Adrenal gland (tissue), 12 donors: ENCODE results near the gene MNAT1. TPM values are rescaled to one million over a fixed set of nuclear protein-coding genes. Genes with fewer than 3 reads are reported as not detected.

Experiments
- DNase-seq, 7 donors: peaks; one replicate each; pipeline ENCODE4 v3.0.0-alpha.2; 2019 to 2020
- H3K27ac ChIP-seq, 5 donors: fragments of 200-600 bp; sonication (generic) in 4 of 5; 1 replicate in 3 of 5; 2 replicates in 2 of 5; pipeline versions ENCODE4 v1.5.1 to v1.8.0; 2016 to 2020; ENCODE audit warnings: mild to moderate bottlenecking in 1 of 5
- H3K27me3 ChIP-seq: fragments of 200-600 bp; 2 replicates; pipeline ENCODE4 v1.8.0; 2021
- H3K36me3 ChIP-seq, 2 donors: fragments of 200-600 bp; replicated peaks in 1 of 2; 1 replicate in 1 of 2; 2 replicates in 1 of 2; pipeline versions ENCODE4 v1.5.1 to v1.8.0; 2018 to 2022
- H3K4me1 ChIP-seq, 2 donors: fragments of 200-600 bp; replicated peaks in 1 of 2; 1 replicate in 1 of 2; 2 replicates in 1 of 2; pipeline versions ENCODE4 v1.5.1 to v1.8.0; 2018 to 2021
- H3K4me3 ChIP-seq, 4 donors: fragments of 200-600 bp; sonication (generic) in 3 of 4; one replicate each; pipeline ENCODE4 v1.5.1; 2016 to 2018
- H3K9me3 ChIP-seq, 3 donors: fragments of 200-600 bp; sonication (generic) in 1 of 3; replicated peaks in 1 of 3; 1 replicate in 2 of 3; 2 replicates in 1 of 3; pipeline versions ENCODE4 v1.5.1 to v1.8.0; 2016 to 2021
- CTCF ChIP-seq, 6 experiments: fragments of 450-650 bp in 4 of 6; fragments of 200-600 bp in 2 of 6; sonication (generic) in 1 of 6; IDR thresholded peaks; 1 replicate in 5 of 6; 2 replicates in 1 of 6; pipeline versions ENCODE4 v1.5.1 to v1.8.0; 2016 to 2021; ENCODE audit warnings: antibody characterized with exemption in 6 of 6, mild to moderate bottlenecking in 2 of 6, moderate library complexity in 1 of 6
- POLR2A ChIP-seq, 2 donors: fragments of 450-650 bp; IDR thresholded peaks; one replicate each; pipeline ENCODE4 v1.6.1; 2017; ENCODE audit warnings: antibody characterized with exemption in 2 of 2, mild to moderate bottlenecking in 2 of 2, moderate library complexity in 1 of 2
- WGBS, 4 donors: extraction: QIAGEN DNeasy Blood & Tissue Kit in 2 of 4; methylation state at CpG; one replicate each; pipeline versions ENCODE4 v1.1.5 to v1.1.7; 2013 to 2017; 5-methylcytosine and 5-hydroxymethylcytosine counted together
- intact Hi-C, 2 donors: fragments of 100-400 bp; cut with DNase I; formaldehyde crosslinking; loops; one replicate each; pipeline versions ENCODE4 v1.14.1 to v1.15.0; 2022 to 2023
- polyA plus RNA-seq, 3 donors: library from polyadenylated mRNA; stranded (reverse); fragments of 200-250 nt in 2 of 3; fragments of 350-450 nt in 1 of 3; fragmentation: Illumina TruSeq in 1 of 3; extraction: RNeasy Lipid Tissue Mini Kit (QIAGEN cat#74804) in 1 of 3; gene quantifications; one replicate each; pipeline ENCODE4 v1.2.3, GENCODE V29; 2013 to 2014
- total RNA-seq, 9 donors: library from RNA; depleted of rRNA in 4 of 9; stranded (reverse); fragments of >200 nt in 4 of 9; fragments of 120-200 nt in 1 of 9; fragmentation: NEBNext Ultra II Directional in 1 of 9; extraction: Animal tissue kit (Norgen Biotek cat#: 25700) in 1 of 9; gene quantifications; one replicate each; pipeline versions ENCODE4 v1.1.0 to v1.2.4, GENCODE V29; 2013 to 2023
- donor health status: healthy with polysubstance abuse.
- donor health status: Bipolar disorder and iron deficiency.
- donor health status: DM: yes; HTN: yes; CAD: no.
- donor health status: DM: no; HTN: no; CAD: no.
- donor health status: DM: no; HTN: no; CAD: no.
- donor health status: DM: yes; HTN: yes; CAD: no.

The MNAT1 gene
- total and polyA plus RNA-seq, 12 donors: 11.7 to 69.2 (median 29.0) TPM

GRCh38 chr14:60735416-60735815 lies 855 bp downstream of the MNAT1 start:
- intact Hi-C loops: no loop called here
- DNase-seq: no peak
- WGBS, 4 donors: 9 to 19% (median 13%) methylated on average over 5 of the region's 5 CpGs
- peak overlapping the region in 1 of 5 donors; percentile 81 for H3K27ac ChIP-seq
- H3K27me3 ChIP-seq: no peaks in the 10 kb centered on the region
- H3K36me3 ChIP-seq: no peaks in the 10 kb centered on the region
- peaks cover 10 to 18% of the 10 kb centered on the region in 2 donors for H3K4me1 ChIP-seq
- no peaks in the 10 kb centered on the region for H3K9me3 ChIP-seq
- H3K4me3 ChIP-seq: peak overlapping the region in 2 of 4 donors; percentile 88 to 95
- TF ChIP-seq CTCF (IDR thresholded peaks at IDR 0.05) (no peak), POLR2A (IDR thresholded peaks at IDR 0.05) (no peak)

GRCh38 chr14:60736494-60736893 lies 1.9 kb downstream of the MNAT1 start:
- intact Hi-C loops: no loop called here
- Histone ChIP-seq H3K27ac (no peak overlapping the region), H3K4me3 (no peak overlapping the region), H3K27me3 (no peaks in the 10 kb centered on the region), H3K4me1 (peaks cover 10 to 18% of the 10 kb centered on the region in 2 donors), H3K9me3 (no peaks in the 10 kb centered on the region), H3K36me3 (no peaks in the 10 kb centered on the region)
- DNase-seq: no peak
- TF ChIP-seq POLR2A (IDR thresholded peaks at IDR 0.05) (no peak), CTCF (IDR thresholded peaks at IDR 0.05) (no peak)
- 28 to 36% (median 36%) methylated on average over 4 of the region's 4 CpGs for WGBS, 4 donors

- Histone ChIP-seq H3K4me1 (peaks cover 10 to 18% of the 10 kb centered on the region in 2 donors), H3K4me3 (no peak overlapping the region), H3K27me3 (no peaks in the 10 kb centered on the region), H3K27ac (peak overlapping the region in 1 of 5 donors; percentile 29), H3K9me3 (peaks cover 0 to 8% (median 0%) of the 10 kb centered on the region in 3 donors), H3K36me3 (no peaks in the 10 kb centered on the region)
- whole genome bisulfite sequencing, 4 donors: 61 to 81% (median 69%) methylated on average over 4 of the region's 4 CpGs
- no peak for TF ChIP-seq CTCF (IDR thresholded peaks at IDR 0.05)
- TF ChIP-seq POLR2A (IDR thresholded peaks at IDR 0.05): no peak
- intact Hi-C loops: no loop called here
- peak in 5 of 7 donors; percentile 25 to 60 (median 35) for DNase-seq
These were observed 4.4 kb downstream of the MNAT1 start for GRCh38 chr14:60738843-60739508.

GRCh38 chr14:60744566-60744965 lies 10.0 kb downstream of the MNAT1 start:
- Histone ChIP-seq H3K27me3 (no peaks in the 10 kb centered on the region), H3K4me3 (no peak overlapping the region), H3K9me3 (peaks cover 0 to 8% (median 0%) of the 10 kb centered on the region in 3 donors), H3K4me1 (no peaks in the 10 kb centered on the region), H3K36me3 (no peaks in the 10 kb centered on the region), H3K27ac (no peak overlapping the region)
- no peak for TF ChIP-seq CTCF (IDR thresholded peaks at IDR 0.05)
- TF ChIP-seq POLR2A (IDR thresholded peaks at IDR 0.05): no peak
- intact Hi-C loops: no loop called here
- no peak for DNase-seq
